NCI-H82 treated with DMSO at 0.1 percent for 48 hours (cell line): ENCODE measurements around the gene IPCEF1.
"Not testable (repeated sequence)": the region's sequence is repeated elsewhere in the genome, so short reads cannot be mapped to it uniquely, and the experiment has no call there.

Experiments
- DNase-seq: peaks from one replicate; lab custom pipeline; 2025; ENCODE audit not compliant: unreplicated experiment; lab: John Stamatoyannopoulos, UW

The IPCEF1 gene

DNA sequence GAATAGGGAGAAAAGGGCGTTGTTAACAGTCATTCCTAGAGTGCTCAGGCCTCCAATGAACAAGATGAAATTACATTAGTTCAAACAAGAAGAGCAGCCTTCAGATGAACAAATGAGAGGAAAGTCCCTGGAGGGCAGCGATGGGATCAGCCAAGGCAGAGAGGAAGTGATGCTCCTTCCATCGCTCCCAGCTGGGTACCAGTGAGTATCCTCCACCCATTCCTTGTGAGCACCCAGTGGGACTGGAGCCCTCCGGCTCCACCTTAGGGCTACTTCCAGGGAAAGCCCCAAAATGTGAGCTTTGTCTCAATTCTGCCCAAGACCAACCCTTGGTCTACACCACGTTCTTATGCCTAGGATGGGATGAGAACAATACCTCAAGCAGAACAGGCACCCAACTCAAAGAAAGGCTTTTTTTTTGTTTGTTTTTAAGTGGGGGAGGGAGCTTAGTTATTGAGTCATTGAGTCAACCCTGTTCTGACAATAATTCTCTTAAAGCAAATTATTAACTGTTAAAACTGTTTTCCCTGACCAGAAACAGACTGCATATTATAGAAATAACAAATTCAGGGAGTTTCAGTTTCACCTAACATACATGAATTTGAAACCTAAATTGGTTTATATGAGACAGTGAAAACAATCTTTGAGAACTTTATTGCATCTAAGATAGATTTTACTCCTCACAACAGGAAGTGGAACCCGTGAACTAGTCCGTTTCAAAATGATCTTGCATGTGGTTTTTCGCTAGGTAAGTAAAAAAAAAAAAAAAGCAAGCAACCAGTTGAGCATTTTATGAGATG is 106.9 kb downstream of the IPCEF1 start:
- DNase-seq = no peak

DNA sequence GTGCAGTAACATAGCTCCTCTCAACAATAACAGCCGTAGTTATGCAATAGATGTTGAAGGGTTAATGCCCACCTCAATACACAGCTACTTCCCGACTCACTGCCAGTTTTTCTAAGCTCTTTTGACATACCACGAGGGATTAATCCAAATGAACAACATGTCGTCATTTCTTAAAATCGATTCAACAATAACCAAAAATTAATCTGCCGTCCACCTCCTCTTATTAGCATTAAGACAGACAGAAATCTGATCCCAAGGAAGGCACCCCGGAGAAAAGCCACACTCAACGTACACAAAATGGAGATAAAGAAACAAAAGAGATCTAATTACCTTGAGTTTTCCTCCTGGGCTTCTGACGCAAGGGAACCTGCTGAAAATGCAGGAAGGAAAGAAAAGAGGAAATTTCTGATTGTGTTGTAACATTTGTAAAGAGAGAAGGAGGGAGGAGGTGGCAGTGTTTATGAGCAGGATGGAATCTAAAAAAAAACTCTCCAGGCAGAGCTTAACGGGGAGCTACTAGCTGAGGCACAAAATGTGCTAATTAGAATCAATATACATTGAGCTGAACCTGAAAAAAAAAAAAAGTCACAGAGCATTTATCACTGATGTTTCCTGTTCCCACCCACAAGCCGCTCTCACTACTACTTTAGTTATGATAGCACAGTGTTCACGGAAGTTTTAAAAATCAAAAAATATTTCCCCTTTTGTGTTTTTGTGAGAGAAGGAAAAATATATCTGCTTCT is 109.3 kb downstream of the IPCEF1 start:
- no peak for DNase-seq

DNA sequence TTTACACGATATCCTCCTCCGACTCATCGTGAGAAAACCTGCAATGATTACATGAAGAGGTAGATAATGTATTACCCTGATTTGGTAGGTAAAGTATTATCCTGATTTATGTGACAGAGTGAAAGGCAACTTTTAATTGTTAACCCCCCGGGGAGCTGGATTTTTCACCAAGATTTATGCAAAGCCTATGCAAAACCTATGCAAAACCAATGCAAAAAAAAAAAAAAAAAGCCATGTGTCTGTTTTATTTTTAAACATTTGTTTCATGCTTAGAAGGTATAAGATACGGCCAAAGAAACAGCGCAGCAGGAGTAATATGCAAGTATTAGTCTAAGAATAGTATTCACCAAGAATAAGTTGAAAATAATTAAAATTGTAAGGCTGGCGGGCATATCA is 109.9 kb downstream of the IPCEF1 start:
- DNase-seq = no peak

- no peak for DNase-seq
Measured at GRCh38 chr6:154245506-154245905, 111.1 kb downstream of the IPCEF1 start.

GRCh38 chr6:154243793-154244750 is 112.5 kb downstream of the IPCEF1 start:
- no peak for DNase-seq

GRCh38 chr6:154242617-154243357 is 113.8 kb downstream of the IPCEF1 start:
- DNase-seq = no peak

GRCh38 chr6:154241581-154241980 is 115.0 kb downstream of the IPCEF1 start:
- DNase-seq = no peak

DNA sequence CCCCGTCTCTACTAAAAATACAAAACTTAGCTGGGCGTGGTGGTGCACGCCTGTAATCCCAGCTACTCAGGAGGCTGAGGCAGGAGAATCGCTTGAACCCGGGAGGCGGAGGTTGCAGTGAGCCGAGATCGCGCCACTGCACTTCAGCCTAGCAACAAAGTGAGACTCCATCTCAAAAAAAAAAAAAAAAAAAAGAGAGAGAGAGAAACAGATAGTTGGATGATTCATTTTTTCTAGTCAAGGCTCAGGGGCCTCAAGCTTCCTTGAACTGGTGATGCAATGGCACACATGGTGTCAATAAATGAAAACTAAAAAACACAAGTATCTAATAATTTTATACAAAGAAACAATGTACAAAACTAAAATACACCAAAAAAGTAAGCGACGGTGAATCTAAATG is 115.5 kb downstream of the IPCEF1 start:
- DNase-seq = not testable (repeated sequence)

GRCh38 chr6:154239392-154239791 is 117.2 kb downstream of the IPCEF1 start:
- no peak for DNase-seq

DNA sequence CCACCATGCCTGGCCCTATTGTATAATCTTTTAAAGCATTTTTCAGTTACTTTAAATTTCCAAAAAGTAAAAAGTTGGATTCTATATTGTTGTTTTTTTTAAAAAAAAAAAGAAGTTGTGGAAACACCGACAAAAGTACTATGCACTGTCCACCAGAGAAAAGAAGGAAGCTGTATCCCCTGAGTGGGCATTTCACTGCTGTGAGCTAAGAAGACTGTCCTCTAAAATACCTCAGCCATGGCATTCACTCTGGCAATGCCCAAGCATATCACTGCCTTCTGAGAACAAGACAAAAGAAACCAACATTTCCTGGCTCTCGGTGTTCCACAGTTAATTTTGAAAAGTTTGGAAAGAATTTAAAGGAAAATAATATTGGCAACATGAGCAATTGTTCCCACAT is 117.8 kb downstream of the IPCEF1 start:
- no peak for DNase-seq

DNA sequence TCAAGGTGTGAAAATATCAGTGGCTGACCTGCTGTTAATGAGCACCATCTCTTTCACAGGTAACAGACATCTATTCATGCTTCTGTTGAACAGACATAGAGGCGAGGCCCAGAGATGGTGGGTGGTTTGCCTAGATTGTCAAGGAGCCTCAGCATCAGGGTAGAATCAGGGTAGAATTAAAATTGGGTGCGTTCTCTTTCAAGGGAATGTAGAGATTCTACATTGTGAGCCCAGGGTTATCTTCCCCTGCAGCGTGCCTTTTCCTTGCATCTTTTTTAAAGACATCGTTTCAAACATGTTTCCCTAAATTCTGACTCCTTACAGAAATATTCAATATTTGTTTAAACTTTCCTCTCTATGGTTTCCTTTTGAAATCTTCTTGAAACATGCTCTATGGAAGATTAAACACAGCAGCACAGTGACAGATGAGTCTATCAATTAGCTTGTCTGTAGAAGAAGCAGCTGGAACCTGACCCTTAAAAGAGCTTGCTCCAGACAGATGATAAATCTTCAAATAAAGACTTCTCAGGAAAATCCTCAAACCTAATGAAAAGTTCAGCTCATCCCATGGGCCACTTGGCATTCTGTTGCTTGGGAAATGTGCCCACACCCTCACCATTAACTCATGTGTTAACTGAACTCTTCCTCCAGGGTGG is 119.8 kb downstream of the IPCEF1 start:
- no peak for DNase-seq

GRCh38 chr6:154234019-154234772 is 122.4 kb downstream of the IPCEF1 start:
- DNase-seq = no peak

GRCh38 chr6:154233383-154233782 is 123.2 kb downstream of the IPCEF1 start:
- no peak for DNase-seq

GRCh38 chr6:154232013-154232910 is 124.3 kb downstream of the IPCEF1 start:
- DNase-seq = no peak

DNA sequence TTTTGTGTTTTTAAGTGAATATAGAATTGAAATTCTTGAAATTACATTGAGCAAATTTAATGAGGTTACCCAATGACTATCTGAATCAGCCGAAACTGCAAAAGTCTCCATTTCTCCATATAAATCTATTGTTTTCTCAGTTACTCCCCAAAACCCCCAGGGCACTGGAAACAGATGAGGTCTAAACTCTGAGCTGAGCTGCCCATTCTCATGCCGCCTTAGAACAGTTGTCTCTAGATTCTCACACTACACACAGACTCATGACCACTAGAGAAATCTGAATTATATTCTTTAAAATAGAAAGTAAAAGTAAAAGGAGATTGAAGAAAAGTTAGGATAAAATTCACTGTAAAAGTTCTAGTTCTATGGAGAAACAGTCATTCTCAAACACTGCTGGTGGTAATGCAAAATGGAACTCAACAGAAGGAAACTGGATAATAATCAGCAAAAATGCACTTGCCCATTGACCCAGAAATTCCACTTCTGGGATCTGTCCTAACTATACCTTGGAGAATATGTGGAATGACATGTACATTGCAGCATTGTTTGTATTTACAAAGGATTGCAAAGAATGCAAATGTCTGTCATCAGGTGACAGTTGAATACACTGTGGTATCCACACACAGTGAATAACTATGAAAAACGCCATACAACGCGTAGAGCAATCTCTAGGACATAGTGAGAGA is 125.5 kb downstream of the IPCEF1 start:
- no peak for DNase-seq

DNA sequence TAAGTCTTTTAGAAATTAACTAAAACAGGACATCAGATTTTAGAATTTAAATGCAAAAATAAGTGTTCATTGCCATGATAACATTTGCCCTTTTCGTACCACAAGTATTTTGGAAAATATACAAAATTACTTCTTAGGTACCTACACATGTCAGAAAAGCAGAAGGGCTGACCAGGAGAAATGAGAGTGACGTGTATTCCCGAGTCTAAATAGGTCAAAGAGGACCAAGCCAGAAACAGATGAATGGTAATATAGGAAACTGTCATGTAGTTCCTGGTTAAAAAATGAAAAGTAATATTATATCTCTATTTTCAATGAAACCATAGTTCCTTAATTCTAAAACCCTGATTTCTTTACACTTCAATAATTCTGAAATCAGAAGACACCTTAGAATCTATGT is 126.2 kb downstream of the IPCEF1 start:
- no peak for DNase-seq

GRCh38 chr6:154229786-154230185 is 126.8 kb downstream of the IPCEF1 start:
- DNase-seq = no peak

GRCh38 chr6:154228521-154228905 is 128.1 kb downstream of the IPCEF1 start:
- DNase-seq = no peak
